ENCODE measurements around the gene CDK15.
"Not testable (repeated sequence)": the region's sequence is repeated elsewhere in the genome, so short reads cannot be mapped to it uniquely, and the experiment has no call there.

CDK15 gene

GRCh38 chr2:201790291-201790690 is 16.0 kb upstream of the CDK15 start:
- peak; percentile 33 for DNase-seq

GRCh38 chr2:201790989-201791388 is 15.3 kb upstream of the CDK15 start:
- DNase-seq: no peak

GRCh38 chr2:201793631-201794030 is 12.7 kb upstream of the CDK15 start:
- DNase-seq: no peak

- DNase-seq: no peak
Observed at GRCh38 chr2:201794294-201794693, 12.0 kb upstream of the CDK15 start.

GRCh38 chr2:201795607-201796477 is 10.5 kb upstream of the CDK15 start:
- peak; percentile 53 for DNase-seq

GRCh38 chr2:201796478-201796865 is 9.9 kb upstream of the CDK15 start:
- DNase-seq: no peak

GRCh38 chr2:201797175-201797840 is 9.0 kb upstream of the CDK15 start:
- DNase-seq: no peak

GRCh38 chr2:201798252-201798913 is 8.0 kb upstream of the CDK15 start:
- DNase-seq: no peak

GRCh38 chr2:201798914-201799285 is 7.4 kb upstream of the CDK15 start:
- DNase-seq: peak; percentile 30

GRCh38 chr2:201807452-201807999 is 1.2 kb downstream of the CDK15 start:
- DNase-seq: no peak

GRCh38 chr2:201808027-201808426 is 1.7 kb downstream of the CDK15 start:
- peak; percentile 33 for DNase-seq

GRCh38 chr2:201809633-201810032 is 3.3 kb downstream of the CDK15 start:
- DNase-seq: no peak

GRCh38 chr2:201810604-201811003 is 4.3 kb downstream of the CDK15 start:
- not testable (repeated sequence) for DNase-seq

GRCh38 chr2:201813996-201814760 is 7.8 kb downstream of the CDK15 start:
- DNase-seq: no peak

GRCh38 chr2:201816657-201817575 is 10.6 kb downstream of the CDK15 start:
- no peak for DNase-seq

- no peak for DNase-seq
Observed at GRCh38 chr2:201820383-201821007, 14.2 kb downstream of the CDK15 start.

GRCh38 chr2:201821080-201821479 is 14.7 kb downstream of the CDK15 start:
- DNase-seq: no peak

- DNase-seq: no peak
Observed at GRCh38 chr2:201824212-201824611, 17.9 kb downstream of the CDK15 start.

- DNase-seq: no peak
Observed at GRCh38 chr2:201827621-201828020, 21.3 kb downstream of the CDK15 start.

GRCh38 chr2:201828220-201828619 is 21.9 kb downstream of the CDK15 start:
- no peak for DNase-seq

GRCh38 chr2:201830666-201831065 is 24.3 kb downstream of the CDK15 start:
- DNase-seq: no peak
